OCI-LY3 (cell line): ENCODE measurements around the gene ABLIM2.

Experiments
- H2AFZ ChIP-seq: fragments of 200-600, 300-600 bp; shearing (Covaris generic); 2 replicates; pipeline ENCODE4 v1.6.0; 2014; ENCODE audit warnings: antibody characterized with exemption, low read depth, low read length
- H3K27ac ChIP-seq: fragments of 200-600, 300-600 bp; sonication (generic); 2 replicates; pipeline ENCODE4 v1.5.1; 2014; ENCODE audit warnings: mild to moderate bottlenecking, low read length, moderate library complexity, mixed read lengths
- H3K27me3 ChIP-seq: fragments of 200-600, 300-600 bp; sonication (generic); 2 replicates; pipeline ENCODE4 v1.6.1; 2014; ENCODE audit warnings: low read depth, low read length, mixed read lengths
- H3K36me3 ChIP-seq: fragments of 200-600, 300-600 bp; sonication (generic); replicated peaks from 2 replicates; pipeline ENCODE3; 2014; ENCODE audit warnings: low read depth, low read length, mixed read lengths
- H3K4me1 ChIP-seq: fragments of 300-600, 200-600 bp; sonication (generic); 2 replicates; pipeline ENCODE4 v1.6.1; 2014; ENCODE audit warnings: low read length, mixed read lengths
- H3K4me2 ChIP-seq: fragments of 200-600, 300-600 bp; sonication (generic); 2 replicates; pipeline ENCODE4 v1.6.1; 2014; ENCODE audit warnings: low read length, mixed read lengths
- H3K4me3 ChIP-seq: fragments of 300-600, 200-600 bp; sonication (generic); 2 replicates; pipeline ENCODE4 v1.5.1; 2014; ENCODE audit warnings: antibody characterized with exemption, mild to moderate bottlenecking, low read length, moderate library complexity
- H3K79me2 ChIP-seq: fragments of 300-600, 200-600 bp; shearing (Covaris generic); 2 replicates; pipeline ENCODE4 v1.6.1; 2014; ENCODE audit warnings: mild to moderate bottlenecking, low read length, mixed read lengths
- H3K9ac ChIP-seq: fragments of 300-600, 200-600 bp; shearing (Covaris generic); 2 replicates; pipeline ENCODE4 v1.6.0; 2014; ENCODE audit warnings: mild to moderate bottlenecking, low read length, moderate library complexity
- H3K9me3 ChIP-seq: fragments of 200-600, 300-600 bp; shearing (Covaris generic); 2 replicates; pipeline ENCODE4 v1.6.1; 2014; ENCODE audit warnings: low read length, mixed read lengths; ENCODE audit not compliant: insufficient read depth
- H4K20me1 ChIP-seq: fragments of 200-600, 300-600 bp; sonication (generic); 2 replicates; pipeline ENCODE4 v1.6.1; 2016; ENCODE audit warnings: low read length, mixed read lengths; ENCODE audit not compliant: insufficient read depth
- EZH2phosphoT487 ChIP-seq: fragments of 200-600 bp; shearing (Covaris generic); IDR thresholded peaks from 2 replicates; pipeline ENCODE4 v1.6.1; 2018; ENCODE audit warnings: antibody characterized with exemption, mixed run types, low read depth
- TF ChIP-seq, protein P1 (sequence below): fragments of 200-600, 300-600 bp; sonication (generic); IDR thresholded peaks from 2 replicates; pipeline ENCODE4 v1.5.1; 2014; ENCODE audit warnings: antibody characterized with exemption, low read length, low read depth

The ABLIM2 gene

DNA sequence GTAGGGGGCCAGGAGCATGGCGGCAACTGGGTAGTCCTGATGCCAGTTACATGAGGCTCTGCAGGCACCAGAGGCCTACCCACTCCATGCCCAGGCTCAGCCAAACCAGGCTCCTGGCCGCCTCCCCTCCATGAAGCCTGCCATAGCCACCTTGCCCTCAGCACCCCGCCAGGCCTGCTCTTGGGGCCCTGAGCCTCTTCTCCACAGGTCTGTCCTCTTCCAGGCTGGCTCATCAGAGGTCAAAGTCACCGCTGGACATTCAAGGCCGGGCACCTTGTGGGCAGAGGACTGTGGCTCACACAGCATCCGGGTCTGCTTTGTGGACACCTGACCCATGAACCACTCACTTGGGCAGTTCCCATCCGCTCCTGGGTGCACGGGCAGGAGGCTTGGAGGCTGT is 158.9 kb downstream of the ABLIM2 start:
- no peak for TF ChIP-seq EZH2phosphoT487
- TF ChIP-seq, protein P1, sequence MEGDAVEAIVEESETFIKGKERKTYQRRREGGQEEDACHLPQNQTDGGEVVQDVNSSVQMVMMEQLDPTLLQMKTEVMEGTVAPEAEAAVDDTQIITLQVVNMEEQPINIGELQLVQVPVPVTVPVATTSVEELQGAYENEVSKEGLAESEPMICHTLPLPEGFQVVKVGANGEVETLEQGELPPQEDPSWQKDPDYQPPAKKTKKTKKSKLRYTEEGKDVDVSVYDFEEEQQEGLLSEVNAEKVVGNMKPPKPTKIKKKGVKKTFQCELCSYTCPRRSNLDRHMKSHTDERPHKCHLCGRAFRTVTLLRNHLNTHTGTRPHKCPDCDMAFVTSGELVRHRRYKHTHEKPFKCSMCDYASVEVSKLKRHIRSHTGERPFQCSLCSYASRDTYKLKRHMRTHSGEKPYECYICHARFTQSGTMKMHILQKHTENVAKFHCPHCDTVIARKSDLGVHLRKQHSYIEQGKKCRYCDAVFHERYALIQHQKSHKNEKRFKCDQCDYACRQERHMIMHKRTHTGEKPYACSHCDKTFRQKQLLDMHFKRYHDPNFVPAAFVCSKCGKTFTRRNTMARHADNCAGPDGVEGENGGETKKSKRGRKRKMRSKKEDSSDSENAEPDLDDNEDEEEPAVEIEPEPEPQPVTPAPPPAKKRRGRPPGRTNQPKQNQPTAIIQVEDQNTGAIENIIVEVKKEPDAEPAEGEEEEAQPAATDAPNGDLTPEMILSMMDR = no peak
- no peaks in the 10 kb centered on the region for H4K20me1 ChIP-seq
- H3K36me3 ChIP-seq = no peaks in the 10 kb centered on the region
- no peak overlapping the region for H3K4me3 ChIP-seq
- H2AFZ ChIP-seq = no peak overlapping the region
- no peak overlapping the region for H3K9ac ChIP-seq
- no peaks in the 10 kb centered on the region for H3K4me1 ChIP-seq
- H3K27me3 ChIP-seq = 0 out of 2 replicates have a peak, but pooled peaks cover 5% of the 10 kb centered on the region
- H3K4me2 ChIP-seq = no peak overlapping the region
- no peak overlapping the region for H3K27ac ChIP-seq
- no peaks in the 10 kb centered on the region for H3K9me3 ChIP-seq
- H3K79me2 ChIP-seq = no peaks in the 10 kb centered on the region

GRCh38 chr4:7999279-7999678 is 159.3 kb downstream of the ABLIM2 start:
- no peak overlapping the region for H3K4me2 ChIP-seq
- no peak overlapping the region for H3K27ac ChIP-seq
- H3K36me3 ChIP-seq = no peaks in the 10 kb centered on the region
- H3K9ac ChIP-seq = no peak overlapping the region
- H2AFZ ChIP-seq = no peak overlapping the region
- no peaks in the 10 kb centered on the region for H3K4me1 ChIP-seq
- TF ChIP-seq, protein P1 = no peak
- no peak for TF ChIP-seq EZH2phosphoT487
- H3K4me3 ChIP-seq = no peak overlapping the region
- no peaks in the 10 kb centered on the region for H3K9me3 ChIP-seq
- no peaks in the 10 kb centered on the region for H3K79me2 ChIP-seq
- H4K20me1 ChIP-seq = no peaks in the 10 kb centered on the region
- 0 out of 2 replicates have a peak, but pooled peaks cover 5% of the 10 kb centered on the region for H3K27me3 ChIP-seq

DNA sequence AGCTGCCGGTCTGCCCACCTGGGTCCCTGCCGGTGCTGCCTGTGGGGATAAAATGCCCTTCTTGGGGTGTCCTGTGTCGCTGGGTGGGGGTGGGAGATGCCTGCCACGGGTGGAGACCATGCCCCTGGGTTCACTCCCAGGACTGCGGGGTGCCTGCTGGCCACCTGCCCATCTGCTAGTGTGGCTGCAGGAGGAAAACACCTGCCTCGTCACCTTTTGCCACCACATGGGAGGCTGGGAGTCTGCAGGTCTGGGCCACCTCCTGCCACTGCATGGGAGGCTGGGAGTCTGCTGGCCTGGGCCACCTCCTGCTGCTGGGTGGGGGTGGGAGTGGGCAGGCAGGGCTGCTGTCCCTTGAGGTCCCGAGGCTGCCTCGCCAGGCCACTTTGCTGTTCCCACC is 160.2 kb downstream of the ABLIM2 start:
- Histone ChIP-seq H3K4me1 (no peaks in the 10 kb centered on the region), H3K27ac (no peak overlapping the region), H3K4me3 (no peak overlapping the region), H3K9ac (no peak overlapping the region), H3K27me3 (0 out of 2 replicates have a peak, but pooled peaks cover 5% of the 10 kb centered on the region), H3K36me3 (no peaks in the 10 kb centered on the region), H3K79me2 (no peaks in the 10 kb centered on the region), H4K20me1 (no peaks in the 10 kb centered on the region), H3K9me3 (no peaks in the 10 kb centered on the region), H2AFZ (no peak overlapping the region), H3K4me2 (no peak overlapping the region)
- TF ChIP-seq, protein P1 = no peak
- no peak for TF ChIP-seq EZH2phosphoT487

- Histone ChIP-seq H3K27ac (no peak overlapping the region), H3K4me3 (no peak overlapping the region), H3K27me3 (no peaks in the 10 kb centered on the region), H3K36me3 (no peaks in the 10 kb centered on the region), H3K4me2 (no peak overlapping the region), H3K9me3 (no peaks in the 10 kb centered on the region), H3K9ac (no peak overlapping the region), H2AFZ (no peak overlapping the region), H3K4me1 (no peaks in the 10 kb centered on the region), H3K79me2 (no peaks in the 10 kb centered on the region), H4K20me1 (no peaks in the 10 kb centered on the region)
- TF ChIP-seq, protein P1 = no peak
- TF ChIP-seq EZH2phosphoT487 = no peak
These were observed 162.7 kb downstream of the ABLIM2 start for GRCh38 chr4:7995866-7996265.
